ENCODE data around the gene UBN2. TPM values are rescaled to one million over a fixed set of nuclear protein-coding genes. Genes with fewer than 3 reads are reported as not detected.

The UBN2 gene
- total RNA-seq, 2 donors from 2014 or later: 14.4 to 19.3 TPM

DNA sequence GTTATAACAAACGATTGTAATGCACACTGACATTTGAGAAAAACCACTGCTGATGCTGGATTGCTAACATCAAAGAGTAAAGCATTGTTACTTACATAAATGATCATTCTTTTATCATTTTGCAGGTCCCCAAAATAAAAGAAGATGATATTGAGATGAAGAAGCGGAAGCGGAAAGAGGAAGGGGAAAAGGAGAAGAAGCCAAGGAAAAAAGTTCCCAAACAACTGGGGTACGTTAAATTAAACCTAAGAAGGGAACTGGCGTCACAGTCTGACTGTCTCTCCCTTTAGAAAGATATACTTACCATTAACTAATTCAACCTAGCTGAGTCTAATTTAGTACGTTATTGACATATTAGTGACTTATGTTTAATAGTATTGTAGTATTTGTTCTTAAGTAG lies 28.1 kb downstream of the UBN2 start:
- Histone ChIP-seq H3K4me3 (no peak overlapping the region), H3K27ac (no peak overlapping the region), H3K4me1 (no peaks in the 10 kb centered on the region), H3K9me3 (no peaks in the 10 kb centered on the region), H3K36me3 (peaks cover 18% of the 10 kb centered on the region), H3K27me3 (no peaks in the 10 kb centered on the region), H3K9ac (ENCODE audit: low read depth in 2 of 2, low read length in 2 of 2) (no peak overlapping the region)
- TF ChIP-seq, protein P1, sequence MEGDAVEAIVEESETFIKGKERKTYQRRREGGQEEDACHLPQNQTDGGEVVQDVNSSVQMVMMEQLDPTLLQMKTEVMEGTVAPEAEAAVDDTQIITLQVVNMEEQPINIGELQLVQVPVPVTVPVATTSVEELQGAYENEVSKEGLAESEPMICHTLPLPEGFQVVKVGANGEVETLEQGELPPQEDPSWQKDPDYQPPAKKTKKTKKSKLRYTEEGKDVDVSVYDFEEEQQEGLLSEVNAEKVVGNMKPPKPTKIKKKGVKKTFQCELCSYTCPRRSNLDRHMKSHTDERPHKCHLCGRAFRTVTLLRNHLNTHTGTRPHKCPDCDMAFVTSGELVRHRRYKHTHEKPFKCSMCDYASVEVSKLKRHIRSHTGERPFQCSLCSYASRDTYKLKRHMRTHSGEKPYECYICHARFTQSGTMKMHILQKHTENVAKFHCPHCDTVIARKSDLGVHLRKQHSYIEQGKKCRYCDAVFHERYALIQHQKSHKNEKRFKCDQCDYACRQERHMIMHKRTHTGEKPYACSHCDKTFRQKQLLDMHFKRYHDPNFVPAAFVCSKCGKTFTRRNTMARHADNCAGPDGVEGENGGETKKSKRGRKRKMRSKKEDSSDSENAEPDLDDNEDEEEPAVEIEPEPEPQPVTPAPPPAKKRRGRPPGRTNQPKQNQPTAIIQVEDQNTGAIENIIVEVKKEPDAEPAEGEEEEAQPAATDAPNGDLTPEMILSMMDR (IDR thresholded peaks at IDR 0.05): no peak
- intact Hi-C loops (cut with DNase I): no loop called here
- no peak for DNase-seq

DNA sequence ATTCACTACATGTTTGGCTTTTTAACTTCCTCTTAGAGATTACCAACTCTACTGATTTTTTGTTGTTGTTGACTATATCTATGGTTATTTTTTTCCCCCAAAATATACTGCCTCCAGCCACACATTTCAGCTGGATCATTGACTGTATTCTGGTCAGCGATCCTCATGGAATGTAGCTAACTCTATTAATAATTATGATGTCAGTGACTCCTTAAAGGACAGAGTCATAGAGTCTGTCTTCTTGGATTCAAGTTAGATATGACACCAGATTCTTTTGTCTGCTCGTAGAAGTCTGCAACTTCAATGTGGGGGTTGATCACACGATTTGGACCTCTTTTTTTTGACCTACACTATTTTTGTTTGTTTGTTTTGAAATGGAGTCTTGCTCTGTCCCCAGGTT lies 33.2 kb downstream of the UBN2 start:
- Histone ChIP-seq H3K4me1 (no peaks in the 10 kb centered on the region), H3K27ac (no peak overlapping the region), H3K9ac (ENCODE audit: low read depth in 2 of 2, low read length in 2 of 2) (no peak overlapping the region), H3K9me3 (no peaks in the 10 kb centered on the region), H3K4me3 (no peak overlapping the region), H3K36me3 (peaks cover 18% of the 10 kb centered on the region), H3K27me3 (no peaks in the 10 kb centered on the region)
- TF ChIP-seq, protein P1 (IDR thresholded peaks at IDR 0.05): no peak
- intact Hi-C loops (cut with DNase I): no loop called here
- DNase-seq: no peak

DNA sequence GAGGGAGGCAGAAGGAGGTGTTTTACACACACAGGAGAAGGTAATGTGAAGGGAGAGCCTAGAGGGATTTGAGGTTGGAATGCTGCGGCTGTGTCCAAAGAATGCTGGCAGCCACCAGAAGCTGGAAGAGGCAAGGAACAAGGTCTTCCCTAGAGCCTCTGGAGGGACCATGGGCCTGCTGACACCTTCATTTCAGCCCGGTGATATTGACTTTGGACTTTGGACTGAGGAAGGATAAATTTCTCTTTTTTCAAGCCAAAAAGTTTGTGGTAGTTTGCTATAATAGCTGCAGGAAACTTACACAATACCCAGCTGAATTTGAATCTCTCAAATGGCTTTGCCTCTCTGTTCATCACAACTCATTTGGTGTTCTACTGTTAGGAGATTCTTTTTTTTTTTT lies 34.6 kb downstream of the UBN2 start:
- Histone ChIP-seq H3K36me3 (peaks cover 8% of the 10 kb centered on the region), H3K4me1 (no peaks in the 10 kb centered on the region), H3K9me3 (no peaks in the 10 kb centered on the region), H3K27ac (no peak overlapping the region), H3K4me3 (no peak overlapping the region), H3K27me3 (no peaks in the 10 kb centered on the region), H3K9ac (ENCODE audit: low read depth in 2 of 2, low read length in 2 of 2) (no peak overlapping the region)
- TF ChIP-seq, protein P1 (IDR thresholded peaks at IDR 0.05): no peak
- intact Hi-C loops (cut with DNase I): no loop called here
- DNase-seq: no peak

DNA sequence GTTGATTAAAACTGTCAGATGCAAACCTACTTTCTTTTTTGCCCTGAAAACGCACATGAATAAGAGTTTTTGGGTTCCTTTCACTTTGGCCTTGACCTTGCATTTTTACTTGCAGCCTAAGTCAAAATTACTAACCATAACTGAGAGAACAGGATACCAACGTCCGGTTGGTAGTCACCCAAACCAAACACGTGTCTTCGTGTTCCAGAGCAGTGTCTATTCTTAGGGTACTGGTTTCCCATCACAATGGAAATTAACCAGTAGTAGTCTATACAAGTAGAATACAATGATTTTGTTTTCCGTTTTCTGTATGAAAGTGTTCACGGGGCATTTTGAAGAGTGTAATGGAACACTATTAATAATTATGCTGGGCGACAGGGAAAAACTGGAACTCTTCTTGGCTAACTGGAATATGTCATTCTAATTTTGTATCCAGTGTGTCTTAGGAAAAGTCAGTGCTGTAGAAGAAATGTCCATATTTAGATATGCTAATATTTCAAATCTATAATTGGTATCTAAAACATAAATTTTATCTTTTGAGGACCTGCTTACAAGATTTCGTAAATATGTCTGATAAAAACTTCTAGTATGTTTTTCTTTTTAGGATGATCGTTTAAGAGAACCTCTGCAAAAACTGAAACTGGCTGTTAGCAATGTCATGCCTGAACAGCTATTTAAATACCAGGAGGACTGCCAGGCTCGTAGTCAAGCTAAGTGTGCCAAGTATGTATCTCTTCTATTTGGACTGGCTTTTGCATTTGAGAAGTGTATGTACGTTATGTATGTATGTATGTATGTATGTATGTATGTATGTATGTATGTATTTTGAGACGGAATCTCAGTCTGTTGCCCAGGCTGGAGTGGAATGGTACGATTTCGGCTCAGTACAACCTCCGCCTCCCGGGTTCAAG lies 40.9 kb downstream of the UBN2 start:
- Histone ChIP-seq H3K27ac (no peak overlapping the region), H3K4me3 (no peak overlapping the region), H3K9ac (ENCODE audit: low read depth in 2 of 2, low read length in 2 of 2) (no peak overlapping the region), H3K36me3 (no peaks in the 10 kb centered on the region), H3K9me3 (no peaks in the 10 kb centered on the region), H3K27me3 (no peaks in the 10 kb centered on the region), H3K4me1 (no peaks in the 10 kb centered on the region)
- TF ChIP-seq, protein P1 (IDR thresholded peaks at IDR 0.05): no peak
- intact Hi-C loops (cut with DNase I): no loop called here
- DNase-seq: no peak

DNA sequence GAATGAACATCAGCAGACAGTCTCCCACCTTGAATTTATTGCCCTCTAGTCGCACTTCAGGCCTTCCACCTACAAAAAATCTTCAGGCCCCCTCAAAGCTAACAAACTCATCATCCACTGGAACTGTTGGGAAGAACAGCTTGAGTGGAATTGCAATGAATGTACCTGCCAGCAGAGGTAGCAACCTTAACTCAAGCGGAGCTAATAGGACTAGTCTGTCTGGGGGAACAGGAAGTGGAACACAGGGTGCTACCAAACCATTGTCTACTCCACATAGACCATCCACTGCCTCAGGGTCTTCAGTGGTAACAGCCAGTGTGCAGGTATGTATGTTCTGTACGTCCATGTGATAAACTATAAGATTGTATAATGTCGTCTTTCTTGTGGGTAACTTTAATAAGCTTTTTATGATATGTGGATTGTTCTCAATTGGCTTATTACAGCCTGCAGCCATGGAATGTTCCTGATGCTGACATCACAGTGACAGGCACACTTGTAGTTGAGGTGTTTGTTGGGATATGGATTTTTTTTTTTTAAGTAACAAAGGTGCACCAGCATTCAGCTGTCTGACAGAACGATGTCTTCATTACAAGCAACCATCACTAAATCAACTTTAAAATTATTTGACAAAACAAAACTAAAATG lies 53.3 kb downstream of the UBN2 start:
- peak; percentile 32 for DNase-seq
- Histone ChIP-seq H3K4me1 (no peaks in the 10 kb centered on the region), H3K36me3 (peaks cover 6% of the 10 kb centered on the region), H3K4me3 (no peak overlapping the region), H3K27me3 (no peaks in the 10 kb centered on the region), H3K9me3 (no peaks in the 10 kb centered on the region), H3K27ac (peak overlapping the region; percentile 39), H3K9ac (ENCODE audit: low read depth in 2 of 2, low read length in 2 of 2) (no peak overlapping the region)
- intact Hi-C loops (cut with DNase I): no loop called here
- TF ChIP-seq, protein P1 (IDR thresholded peaks at IDR 0.05): no peak
